Activated CD4-positive, CD25-positive, alpha-beta regulatory T cell treated with anti-CD3 and anti-CD28 coated beads, Interleukin-2, amount 50 U/mL, for 72 hours (primary cell): ENCODE measurements around the gene TRAF3.
"Not testable (repeated sequence)": the region's sequence is repeated elsewhere in the genome, so short reads cannot be mapped to it uniquely, and the experiment has no call there.

Experiments used
- DNase-seq: peaks from one replicate; pipeline ENCODE4 v3.0.0; 2021

TRAF3 gene

GRCh38 chr14:102831163-102831804, 54.0 kb downstream of the TRAF3 start:
- DNase-seq, result no peak

- no peak for DNase-seq
Measured at GRCh38 chr14:102833341-102833740, 56.1 kb downstream of the TRAF3 start.

GRCh38 chr14:102833991-102834390, 56.7 kb downstream of the TRAF3 start:
- DNase-seq, result no peak

- no peak for DNase-seq
Measured at GRCh38 chr14:102835959-102836358, 58.7 kb downstream of the TRAF3 start.

GRCh38 chr14:102837120-102837519, 59.9 kb downstream of the TRAF3 start:
- DNase-seq, result not testable (repeated sequence)

GRCh38 chr14:102838501-102838900, 61.3 kb downstream of the TRAF3 start:
- no peak for DNase-seq

GRCh38 chr14:102840115-102840514, 62.9 kb downstream of the TRAF3 start:
- no peak for DNase-seq

GRCh38 chr14:102840771-102841528, 63.7 kb downstream of the TRAF3 start:
- no peak for DNase-seq

- DNase-seq, result no peak
Measured at GRCh38 chr14:102848830-102849525, 71.7 kb downstream of the TRAF3 start.

GRCh38 chr14:102849526-102850379, 72.5 kb downstream of the TRAF3 start:
- DNase-seq, result no peak

- DNase-seq, result no peak
Measured at GRCh38 chr14:102853648-102854047, 76.4 kb downstream of the TRAF3 start.

- DNase-seq, result no peak
Measured at GRCh38 chr14:102854091-102854703, 76.9 kb downstream of the TRAF3 start.

GRCh38 chr14:102856179-102856578, 78.9 kb downstream of the TRAF3 start:
- DNase-seq, result no peak

- no peak for DNase-seq
Measured at GRCh38 chr14:102857444-102857843, 80.2 kb downstream of the TRAF3 start.

GRCh38 chr14:102859911-102860310, 82.7 kb downstream of the TRAF3 start:
- no peak for DNase-seq

- no peak for DNase-seq
Measured at GRCh38 chr14:102862154-102862773, 85.0 kb downstream of the TRAF3 start.

GRCh38 chr14:102863381-102863780, 86.1 kb downstream of the TRAF3 start:
- DNase-seq, result no peak

- DNase-seq, result not testable (repeated sequence)
Measured at GRCh38 chr14:102865916-102866315, 88.7 kb downstream of the TRAF3 start.

- no peak for DNase-seq
Measured at GRCh38 chr14:102866982-102867761, 89.9 kb downstream of the TRAF3 start.

- no peak for DNase-seq
Measured at GRCh38 chr14:102867826-102868580, 90.8 kb downstream of the TRAF3 start.
